Breast epithelium (tissue), 4 donors: Measurements from ENCODE around the gene DNAL4. TPM values are rescaled to one million over a fixed set of nuclear protein-coding genes. Genes with fewer than 3 reads are reported as not detected.

Experiments used
- DNase-seq, 2 donors: peaks; one replicate each; pipeline ENCODE4 v3.0.0-alpha.2; 2019; ENCODE audit warnings: low spot score in 2 of 2
- H3K27ac ChIP-seq, 2 donors: fragments of 200-600 bp; sonication (generic) in 1 of 2; one replicate each; pipeline ENCODE4 v1.5.1; 2016 to 2019; ENCODE audit warnings: mild to moderate bottlenecking in 1 of 2
- H3K27me3 ChIP-seq, 2 donors: fragments of 200-600 bp; sonication (generic) in 1 of 2; one replicate each; pipeline versions ENCODE4 v1.5.1 to v1.6.0; 2017 to 2019; ENCODE audit warnings: control low read depth in 1 of 2, mild to moderate bottlenecking in 1 of 2
- H3K36me3 ChIP-seq: fragments of 200-600 bp; one replicate; pipeline ENCODE4 v1.5.1; 2019
- H3K4me1 ChIP-seq, 2 donors: fragments of 200-600 bp; sonication (generic); one replicate each; pipeline ENCODE4 v1.5.1; 2016 to 2019; ENCODE audit warnings: control low read depth in 1 of 2
- H3K4me3 ChIP-seq, 3 donors: fragments of 200-600 bp; sonication (generic); 1 replicate in 2 of 3; 2 replicates in 1 of 3; pipeline ENCODE4 v1.5.1; 2016 to 2019; ENCODE audit warnings: mild to moderate bottlenecking in 3 of 3, moderate library complexity in 2 of 3
- H3K9me3 ChIP-seq, 2 donors: fragments of 200-600 bp; sonication (generic) in 1 of 2; one replicate each; pipeline ENCODE4 v1.5.1; 2016 to 2019; ENCODE audit warnings: control low read depth in 1 of 2
- CTCF ChIP-seq, 3 donors: fragments of 450-650 bp; IDR thresholded peaks; one replicate each; pipeline ENCODE4 v1.5.1; 2016 to 2017; ENCODE audit warnings: antibody characterized with exemption in 3 of 3, mild to moderate bottlenecking in 3 of 3, moderate library complexity in 3 of 3
- POLR2A ChIP-seq: fragments of 450-650 bp; IDR thresholded peaks from one replicate; pipeline ENCODE4 v1.6.1; 2016; ENCODE audit warnings: antibody characterized with exemption, mild to moderate bottlenecking, moderate library complexity
- POLR2AphosphoS5 ChIP-seq, 3 donors: sonication (generic); formaldehyde crosslinking; IDR thresholded peaks; one replicate each; pipeline ENCODE4 v1.6.1; 2017; ENCODE audit warnings: antibody characterized with exemption in 3 of 3
- intact Hi-C: fragments of 100-400 bp; cut with DNase I; formaldehyde crosslinking; loops from one replicate; pipeline ENCODE4 v1.15.1; 2023; ENCODE audit warnings: low total_unique reads
- total RNA-seq, 3 donors: library from RNA; depleted of rRNA; stranded (reverse); fragments of >200 nt; gene quantifications; one replicate each; pipeline ENCODE4 v1.1.0, GENCODE V29; 2016

DNAL4 gene
- total RNA-seq, 3 donors from 2014 or later, result 17.8 to 31.2 (median 21.3) TPM

DNA sequence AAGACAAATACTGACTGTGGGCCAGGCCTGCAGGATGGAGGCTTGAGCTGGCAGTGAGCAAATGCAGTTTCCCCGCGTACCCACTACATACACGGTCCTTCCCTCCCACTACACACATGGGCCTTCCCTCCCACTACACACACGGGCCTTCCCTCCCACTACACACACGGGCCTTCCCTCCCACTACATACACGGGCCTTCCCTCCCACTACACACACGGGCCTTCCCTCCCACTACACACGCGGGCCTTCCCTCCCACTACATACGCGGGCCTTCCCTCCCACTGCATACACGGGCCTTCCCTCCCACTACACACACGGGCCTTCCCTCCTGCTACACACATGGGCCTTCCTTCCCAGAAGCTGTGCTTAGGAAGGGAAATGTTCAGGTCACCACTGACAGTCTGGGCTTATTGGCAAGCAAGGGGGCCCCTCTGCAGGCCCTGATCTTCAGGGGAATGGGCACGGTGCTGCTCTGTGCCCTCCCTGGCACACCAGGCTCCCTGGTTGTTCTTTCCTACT is 10.8 kb downstream of the DNAL4 start:
- Histone ChIP-seq H3K36me3 (no peaks in the 10 kb centered on the region), H3K4me1 (no peaks in the 10 kb centered on the region), H3K27me3 (no peaks in the 10 kb centered on the region), H3K9me3 (no peaks in the 10 kb centered on the region), H3K27ac (peak overlapping the region; percentile 33 to 48), H3K4me3 (no peak overlapping the region)
- no peak for DNase-seq
- TF ChIP-seq POLR2A, result no peak
- TF ChIP-seq POLR2AphosphoS5 (IDR thresholded peaks at IDR 0.05), result no peak
- no peak for TF ChIP-seq CTCF (IDR thresholded peaks at IDR 0.05)
- intact Hi-C loops, result no loop called here

- no peaks in the 10 kb centered on the region for H3K4me1 ChIP-seq
- DNase-seq, result no peak
- H3K27me3 ChIP-seq, result no peaks in the 10 kb centered on the region
- H3K36me3 ChIP-seq, result no peaks in the 10 kb centered on the region
- H3K27ac ChIP-seq, result peak overlapping the region in 1 of 2 donors; percentile 48
- TF ChIP-seq POLR2AphosphoS5 (IDR thresholded peaks at IDR 0.05) (no peak), POLR2A (no peak), CTCF (IDR thresholded peaks at IDR 0.05) (no peak)
- intact Hi-C loops, result no loop called here
- H3K4me3 ChIP-seq, result no peak overlapping the region
- H3K9me3 ChIP-seq, result no peaks in the 10 kb centered on the region
Observed at GRCh38 chr22:38782402-38783094, 11.4 kb downstream of the DNAL4 start.

DNA sequence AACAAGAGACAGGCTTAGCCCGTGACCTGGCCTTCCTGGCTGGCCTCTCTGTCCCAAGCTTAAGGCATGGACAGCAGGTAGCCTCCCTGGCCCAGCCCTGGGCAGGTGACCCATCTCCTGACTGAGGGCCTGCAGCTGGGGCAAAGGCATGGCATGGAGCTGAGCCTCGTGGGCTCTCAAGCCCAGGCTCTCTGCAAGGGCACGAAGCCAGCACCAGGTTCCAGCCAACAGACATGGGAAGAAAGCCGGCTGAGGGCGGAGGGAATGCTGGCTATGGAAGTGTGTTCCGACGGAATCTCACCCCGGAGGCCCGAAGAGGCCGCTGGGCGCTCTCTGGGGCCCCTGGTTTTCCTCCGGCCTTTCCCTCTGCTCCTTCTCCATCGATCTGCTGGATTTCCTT is 12.9 kb downstream of the DNAL4 start:
- no peaks in the 10 kb centered on the region for H3K36me3 ChIP-seq
- H3K9me3 ChIP-seq, result no peaks in the 10 kb centered on the region
- H3K27me3 ChIP-seq, result no peaks in the 10 kb centered on the region
- H3K4me1 ChIP-seq, result no peaks in the 10 kb centered on the region
- H3K27ac ChIP-seq, result no peak overlapping the region
- TF ChIP-seq CTCF (IDR thresholded peaks at IDR 0.05), result no peak
- TF ChIP-seq POLR2A, result no peak
- TF ChIP-seq POLR2AphosphoS5 (IDR thresholded peaks at IDR 0.05), result no peak
- intact Hi-C loops, result no loop called here
- no peak for DNase-seq
- H3K4me3 ChIP-seq, result no peak overlapping the region

DNA sequence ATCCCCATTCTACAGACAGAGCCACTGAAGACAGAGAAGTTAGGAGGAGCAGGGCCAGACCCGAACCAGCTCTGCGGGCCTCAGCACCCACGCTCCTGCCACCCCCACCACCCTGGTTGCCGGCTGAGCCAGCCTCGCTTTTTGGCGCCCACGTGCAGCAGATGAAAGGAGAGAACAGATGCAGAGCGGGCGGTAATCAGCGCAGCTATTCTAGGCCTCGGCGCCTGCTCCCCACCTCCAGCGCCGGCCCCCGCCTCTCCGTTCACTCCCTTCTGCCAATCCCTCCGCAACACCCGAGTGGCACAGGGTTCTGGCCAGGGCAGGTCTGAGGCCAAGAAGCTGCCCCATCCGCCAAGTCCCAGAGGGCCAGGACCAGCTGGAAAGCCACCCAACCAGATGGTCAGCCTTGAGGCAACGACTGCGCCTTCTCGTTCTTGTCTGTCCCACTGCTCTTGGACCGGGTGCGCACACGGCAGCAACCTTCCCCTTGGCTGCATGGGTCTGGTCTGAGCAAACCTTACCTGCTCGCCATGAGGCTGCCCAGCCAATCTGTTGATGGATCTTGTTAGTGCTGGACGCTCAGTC is 16.8 kb downstream of the DNAL4 start:
- no peaks in the 10 kb centered on the region for H3K4me1 ChIP-seq
- intact Hi-C loops, result no loop called here
- no peak overlapping the region for H3K27ac ChIP-seq
- H3K9me3 ChIP-seq, result no peaks in the 10 kb centered on the region
- TF ChIP-seq CTCF (IDR thresholded peaks at IDR 0.05) (no peak), POLR2AphosphoS5 (IDR thresholded peaks at IDR 0.05) (no peak), POLR2A (no peak)
- no peak overlapping the region for H3K4me3 ChIP-seq
- H3K27me3 ChIP-seq, result no peaks in the 10 kb centered on the region
- no peaks in the 10 kb centered on the region for H3K36me3 ChIP-seq
- no peak for DNase-seq

GRCh38 chr22:38776086-38776485 is 17.9 kb downstream of the DNAL4 start:
- no peaks in the 10 kb centered on the region for H3K27me3 ChIP-seq
- no peaks in the 10 kb centered on the region for H3K36me3 ChIP-seq
- no peak overlapping the region for H3K4me3 ChIP-seq
- no peaks in the 10 kb centered on the region for H3K4me1 ChIP-seq
- no peak for DNase-seq
- H3K27ac ChIP-seq, result no peak overlapping the region
- no peaks in the 10 kb centered on the region for H3K9me3 ChIP-seq
- TF ChIP-seq POLR2AphosphoS5 (IDR thresholded peaks at IDR 0.05) (no peak), POLR2A (no peak), CTCF (IDR thresholded peaks at IDR 0.05) (no peak)
- intact Hi-C loops, result no loop called here
